ENCODE measurements around the gene LYRM2.

LYRM2 gene

DNA sequence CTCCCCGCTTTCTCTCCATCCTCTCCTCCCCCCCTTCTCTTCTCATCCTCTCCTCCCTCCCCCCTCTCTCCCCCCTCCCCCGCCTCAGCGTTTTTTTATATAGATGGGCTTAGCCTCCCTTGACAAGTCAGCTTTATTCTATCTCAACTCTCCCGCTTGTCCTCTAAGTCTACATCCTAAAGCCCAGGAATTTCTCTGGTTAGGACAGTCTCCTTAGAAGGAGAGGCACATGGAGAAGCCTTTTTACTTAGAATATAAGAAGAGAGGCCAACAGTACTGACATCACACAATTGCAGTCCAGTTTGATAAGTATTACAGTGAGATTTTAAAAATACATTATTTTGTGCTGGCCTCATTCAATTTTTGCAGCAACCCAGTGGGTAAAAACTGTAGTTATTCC lies 83.5 kb downstream of the LYRM2 start:
- DNase-seq (ENCODE audit: low spot score): no peak

DNA sequence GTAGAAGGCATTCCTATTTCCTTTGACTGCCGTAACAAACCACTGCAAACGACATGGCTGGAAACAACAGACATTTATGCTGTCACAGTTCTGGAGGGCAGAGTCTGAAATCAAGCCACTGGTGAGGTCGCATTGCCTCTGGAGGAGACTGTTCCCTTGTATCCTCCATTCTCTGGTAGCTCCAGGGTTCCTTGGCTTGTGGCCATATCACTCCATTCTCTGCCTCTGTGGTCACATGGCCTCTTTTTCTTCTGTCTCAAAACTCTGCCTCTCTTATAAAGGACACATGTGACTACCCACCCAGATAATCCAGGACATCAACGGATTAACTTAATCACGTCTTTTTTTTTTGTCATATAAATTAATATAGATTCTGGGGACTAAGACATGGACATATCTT lies 84.4 kb downstream of the LYRM2 start:
- no peak for DNase-seq (ENCODE audit: low spot score)

DNA sequence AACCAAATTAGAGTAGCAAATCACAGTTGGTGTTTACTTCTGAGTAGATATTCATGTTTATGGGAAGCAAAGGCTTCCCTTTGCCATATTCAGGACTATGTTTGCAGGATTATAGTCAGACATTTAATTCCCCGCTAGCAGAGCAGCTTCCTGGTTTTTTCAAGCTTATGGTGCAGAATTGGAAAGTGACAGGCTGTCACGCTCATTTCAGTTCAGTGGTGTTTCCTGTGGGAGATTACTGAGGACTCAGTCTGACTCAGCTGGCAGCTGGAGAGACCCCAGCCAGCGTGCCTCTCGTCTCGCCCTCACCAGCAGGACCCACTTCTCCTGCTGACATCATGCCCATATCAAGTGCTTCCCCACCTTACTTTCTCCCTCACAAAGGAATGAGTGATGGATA lies 85.1 kb downstream of the LYRM2 start:
- DNase-seq (ENCODE audit: low spot score): no peak

DNA sequence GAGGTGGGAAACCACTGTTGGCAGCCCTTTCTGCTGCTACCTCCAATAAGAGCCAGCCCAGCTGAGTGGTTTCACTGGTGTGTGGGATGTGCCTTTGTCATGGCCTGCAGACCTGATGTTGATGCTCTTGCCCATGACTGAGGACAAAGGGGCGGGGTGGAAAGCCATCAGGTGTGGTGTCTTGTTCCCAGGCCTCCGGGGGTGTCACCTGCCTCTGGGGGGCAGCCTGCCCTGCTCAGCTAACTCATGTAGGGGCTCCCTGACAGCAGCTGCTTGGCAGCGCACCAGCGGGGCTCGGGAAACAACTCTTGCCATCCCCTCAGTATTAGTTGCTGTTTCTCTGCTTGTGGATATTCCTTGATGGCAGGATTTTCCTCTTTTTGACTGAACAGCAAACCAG lies 91.3 kb downstream of the LYRM2 start:
- DNase-seq (ENCODE audit: low spot score): no peak

DNA sequence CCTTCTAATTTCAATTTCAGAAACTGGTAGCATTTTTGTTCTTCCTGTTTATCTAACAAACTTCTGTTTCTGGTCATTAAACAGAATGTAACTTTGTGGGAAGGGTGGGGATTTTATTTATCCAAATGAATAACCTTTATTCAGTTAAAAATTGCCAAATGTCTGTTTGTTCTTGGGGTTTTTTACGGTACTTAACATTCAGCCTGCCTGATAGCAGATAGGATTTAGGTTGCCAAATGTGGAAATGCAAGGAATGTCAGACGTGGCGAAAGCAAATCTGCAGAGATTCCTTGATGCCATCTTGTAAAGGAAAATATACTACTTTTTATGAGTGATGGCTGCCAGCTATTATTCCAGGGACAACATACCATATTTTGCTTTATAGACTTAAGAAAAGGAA lies 95.7 kb downstream of the LYRM2 start:
- no peak for DNase-seq (ENCODE audit: low spot score)

DNA sequence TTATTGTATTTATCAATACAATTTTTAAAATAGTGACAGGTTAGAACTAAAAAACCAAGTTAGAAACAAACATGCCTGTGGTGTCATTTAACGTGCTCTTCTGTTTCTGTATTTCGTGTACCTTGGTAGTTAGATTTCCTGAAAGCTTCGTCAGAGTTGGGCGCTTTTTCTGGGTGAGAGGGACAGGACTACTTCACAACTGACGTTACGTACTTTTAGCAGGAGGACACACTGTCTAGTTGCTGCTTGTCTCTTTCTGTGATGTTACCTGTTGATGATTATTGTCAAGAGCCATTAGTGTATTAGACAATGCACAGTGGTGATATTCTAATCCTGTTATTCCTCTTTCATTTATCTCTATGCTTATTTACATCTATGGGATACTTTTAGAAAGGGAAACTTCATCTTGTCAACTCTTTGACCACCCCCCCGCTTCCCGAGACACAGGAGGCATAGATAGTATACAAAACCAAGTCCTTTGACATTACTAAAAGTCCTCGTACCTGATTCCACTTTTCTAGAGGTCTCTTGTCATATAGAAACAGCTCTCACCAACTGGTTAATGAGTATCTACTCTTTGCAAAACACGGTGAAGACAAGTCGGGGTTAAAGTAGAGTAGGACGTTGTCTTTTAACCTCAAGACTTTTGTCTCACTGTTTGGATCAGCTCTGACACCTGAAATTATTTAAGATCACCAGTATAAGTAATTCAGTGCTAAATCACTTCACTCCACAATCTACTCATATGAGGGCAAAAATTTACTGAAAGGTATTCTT lies 96.3 kb downstream of the LYRM2 start:
- DNase-seq (ENCODE audit: low spot score): no peak

DNA sequence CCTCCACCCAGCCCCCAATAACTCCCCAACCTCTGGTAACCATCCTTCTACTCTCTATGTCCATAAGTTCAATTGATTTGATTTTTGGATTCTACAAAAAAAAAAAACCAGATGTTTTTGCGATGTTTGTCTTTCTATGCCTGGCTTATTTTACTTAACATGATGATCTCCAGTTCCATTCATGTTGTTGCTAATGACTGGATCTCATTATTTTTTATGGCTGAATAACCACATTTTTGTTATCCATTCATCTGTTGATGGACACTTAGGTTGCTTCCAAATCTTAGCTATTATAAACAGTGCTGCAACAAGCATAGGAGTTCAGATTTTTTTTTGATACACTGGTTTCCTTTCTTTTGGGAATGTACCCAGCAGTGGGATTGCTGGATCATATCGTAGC lies 98.8 kb downstream of the LYRM2 start:
- DNase-seq (ENCODE audit: low spot score): no peak

DNA sequence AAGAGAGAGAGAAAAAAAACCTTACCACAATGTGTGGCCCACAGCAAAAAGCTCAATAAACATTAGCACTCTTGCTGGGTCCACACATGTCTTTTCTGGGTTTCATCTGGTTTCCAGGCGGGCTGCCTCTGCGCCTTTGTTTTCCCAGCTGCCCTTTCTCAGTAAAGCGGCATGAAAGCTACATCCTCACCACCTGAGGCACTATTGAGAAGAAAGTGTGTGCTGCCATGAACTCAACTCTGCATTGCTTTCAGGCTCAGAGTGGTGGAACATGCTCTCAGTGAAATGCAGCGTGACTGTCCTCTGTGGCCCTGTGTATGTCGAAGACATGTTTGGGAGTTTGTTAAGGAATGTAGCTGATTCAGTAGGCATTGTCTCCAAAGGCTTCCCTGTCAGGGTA lies 102.3 kb downstream of the LYRM2 start:
- no peak for DNase-seq (ENCODE audit: low spot score)

DNA sequence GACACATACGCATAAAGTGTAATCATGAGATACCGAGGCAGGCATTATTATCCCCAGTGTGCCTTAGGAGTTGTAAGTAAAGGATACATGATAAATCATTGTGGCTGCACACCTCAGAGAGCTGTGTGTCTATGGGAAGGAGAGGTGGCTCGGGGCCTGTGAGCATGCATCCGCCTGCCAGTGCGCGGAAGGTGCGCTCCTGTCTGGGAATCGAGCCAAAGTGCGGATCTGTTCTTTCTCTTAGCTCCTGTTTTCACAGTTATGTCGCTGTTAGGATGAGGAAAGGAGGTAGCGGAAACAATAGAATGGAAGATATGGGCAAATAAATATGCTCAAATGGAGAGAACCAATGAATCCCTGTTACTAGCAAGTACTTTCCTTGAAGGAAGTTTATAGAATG lies 107.6 kb downstream of the LYRM2 start:
- DNase-seq (ENCODE audit: low spot score): no peak

DNA sequence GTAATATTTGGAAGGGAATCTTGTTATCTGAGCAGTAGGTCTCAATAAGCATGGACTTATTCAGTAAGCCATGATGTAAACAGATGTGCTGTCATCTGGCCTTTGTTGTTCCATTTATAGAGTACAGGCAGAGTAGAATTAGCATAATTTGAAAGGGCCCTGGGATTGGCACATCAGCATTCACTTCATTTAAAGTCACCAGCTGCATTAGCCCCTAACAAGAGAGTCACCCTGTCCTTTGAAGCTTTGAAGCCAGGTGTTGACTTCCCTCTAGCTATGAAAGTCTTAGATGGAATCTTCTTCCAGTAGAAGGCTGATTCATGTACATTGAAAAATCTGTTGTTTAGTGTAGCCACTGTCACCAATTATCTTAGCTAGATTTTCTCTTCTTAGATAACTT lies 109.7 kb downstream of the LYRM2 start:
- no peak for DNase-seq (ENCODE audit: low spot score)

DNA sequence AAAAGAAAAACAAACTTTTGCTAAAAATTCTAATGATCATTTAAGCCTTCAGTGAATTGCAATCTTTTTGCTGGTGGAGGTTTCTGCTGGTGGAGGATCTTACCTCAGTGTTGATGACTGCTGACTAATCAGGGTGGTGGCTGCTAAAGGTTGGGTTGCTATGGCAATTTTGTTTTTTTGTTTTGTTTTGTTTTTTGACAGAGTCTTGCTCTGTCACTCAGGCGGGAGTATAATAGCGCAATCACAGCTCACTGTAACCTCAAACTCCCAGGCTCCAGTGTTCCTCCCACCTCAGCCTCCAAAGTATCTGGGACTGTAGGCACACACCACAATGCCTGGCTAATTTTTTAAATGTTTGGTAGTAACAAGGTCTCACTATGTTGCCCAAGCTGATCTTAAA lies 110.9 kb downstream of the LYRM2 start:
- DNase-seq (ENCODE audit: low spot score): no peak

DNA sequence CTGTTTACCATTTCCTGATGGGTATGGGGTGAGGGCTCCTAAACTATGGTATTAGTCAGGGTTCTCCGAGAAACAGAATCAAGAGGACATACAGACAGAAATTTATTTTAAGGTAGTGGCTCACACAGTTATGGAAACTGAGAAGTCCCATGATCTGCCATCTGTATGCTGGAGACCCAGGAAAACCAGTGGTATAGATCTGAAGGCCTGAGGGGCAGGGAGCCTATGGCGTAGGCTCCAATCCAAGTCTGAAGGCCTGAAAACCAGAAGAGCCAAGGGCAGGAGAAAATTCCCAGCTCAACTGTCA lies 112.0 kb downstream of the LYRM2 start:
- DNase-seq (ENCODE audit: low spot score): no peak

DNA sequence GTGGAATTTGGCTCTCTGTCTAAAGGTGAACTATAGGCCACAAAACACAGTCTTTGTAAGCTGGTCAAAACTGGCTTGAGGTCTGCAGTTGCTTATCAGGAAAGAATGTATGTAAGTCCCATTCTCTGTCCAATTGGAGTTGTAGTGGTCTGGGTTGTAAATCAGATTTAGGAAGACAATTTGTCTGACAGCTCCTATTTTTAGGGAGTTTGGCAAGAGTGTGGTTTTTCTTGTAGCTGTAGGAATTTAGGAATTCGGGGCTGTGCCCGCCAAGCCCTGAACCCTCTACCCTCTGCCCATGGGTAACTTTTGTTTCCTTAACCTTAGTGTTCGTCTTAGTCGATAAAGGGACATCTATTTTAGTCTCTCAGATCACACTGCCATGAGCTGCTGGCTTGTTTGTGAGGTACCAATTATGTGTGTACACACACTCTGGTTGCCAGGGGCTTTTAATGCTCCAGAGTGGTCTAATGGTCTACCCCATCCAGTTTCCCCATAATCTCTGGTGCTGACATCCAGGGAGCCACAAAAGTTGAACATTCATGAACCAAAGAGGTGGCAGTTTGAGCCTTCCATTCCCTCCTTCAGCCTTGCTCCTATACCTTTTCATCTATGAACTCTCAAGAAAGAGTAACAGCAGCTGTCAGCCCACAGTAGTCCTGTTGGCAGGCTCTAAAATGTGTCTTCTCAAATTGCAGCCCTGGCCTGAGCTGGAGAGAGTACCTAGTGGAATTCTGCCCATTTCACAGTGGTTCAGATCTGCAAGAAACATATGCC lies 112.6 kb downstream of the LYRM2 start:
- DNase-seq (ENCODE audit: low spot score): no peak

DNA sequence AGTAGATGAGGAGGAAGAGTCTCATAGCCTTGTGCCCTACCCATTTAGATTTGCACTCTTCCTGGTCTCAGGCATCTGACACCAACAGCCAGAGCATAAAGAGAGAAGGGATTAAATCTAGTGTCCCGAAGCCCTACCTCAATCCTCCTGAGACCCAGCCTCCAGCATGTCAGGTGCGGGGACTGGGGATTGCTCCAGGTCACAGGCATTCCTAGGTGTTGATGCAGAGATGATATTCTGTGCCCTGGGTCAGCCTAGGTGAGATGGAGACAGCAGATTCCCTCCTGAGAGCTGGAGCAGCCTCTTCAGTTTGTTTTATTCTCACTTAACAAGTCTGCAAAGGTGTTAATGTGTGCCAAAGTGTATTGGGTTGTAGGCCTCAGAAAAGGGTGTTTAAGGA lies 115.8 kb downstream of the LYRM2 start:
- DNase-seq (ENCODE audit: low spot score): no peak

DNA sequence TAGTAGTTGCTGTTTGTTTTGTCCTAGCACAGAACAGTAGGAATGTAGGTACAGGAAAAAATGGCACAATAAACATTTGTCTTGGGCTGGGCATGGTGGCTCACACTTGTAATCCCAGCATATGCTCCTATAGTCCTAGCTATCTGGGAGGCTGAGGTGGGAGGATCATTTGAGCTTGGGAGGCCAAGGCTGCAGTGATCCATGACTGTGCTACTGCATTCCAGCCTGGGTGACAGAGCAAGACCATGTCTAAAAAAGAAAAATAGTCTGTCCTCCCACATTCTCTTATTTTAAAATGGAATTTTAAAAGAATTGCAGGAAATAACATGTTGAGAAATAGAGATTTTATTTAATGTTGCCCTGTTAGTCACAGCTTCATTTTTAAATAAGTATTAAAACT lies 117.8 kb downstream of the LYRM2 start:
- DNase-seq (ENCODE audit: low spot score): no peak

DNA sequence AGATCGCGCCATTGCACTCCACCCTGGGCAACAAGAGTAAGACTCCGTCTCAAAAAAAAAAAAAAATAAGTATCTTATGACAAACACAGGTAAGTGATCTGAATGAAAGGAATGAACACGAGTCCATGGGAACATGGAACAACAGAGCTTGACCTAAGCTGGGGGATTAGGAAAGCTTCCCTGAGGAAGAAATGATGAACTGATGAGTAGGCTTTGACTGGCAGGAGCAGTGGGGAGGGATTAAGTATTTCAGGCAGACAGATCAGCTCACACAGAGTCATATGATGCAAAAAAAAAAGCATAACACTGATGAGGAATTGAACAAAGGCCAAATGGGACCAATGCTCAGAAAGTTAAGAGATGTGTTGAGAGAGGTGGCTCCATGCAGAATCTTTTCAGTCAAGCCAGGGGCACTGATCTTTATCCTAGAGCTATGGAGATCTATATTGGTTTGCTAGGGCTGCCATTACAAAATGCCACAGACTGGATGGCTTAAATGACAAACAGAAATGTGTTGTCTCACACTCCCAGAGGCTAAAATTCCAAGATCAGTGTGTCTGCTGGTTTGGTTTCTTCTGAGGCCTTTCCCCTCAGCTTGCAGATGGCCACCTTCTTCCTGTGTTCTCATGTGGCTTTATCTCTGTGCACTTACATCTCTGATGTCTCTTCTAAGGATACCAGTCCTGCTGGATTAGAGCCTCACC lies 120.0 kb downstream of the LYRM2 start:
- no peak for DNase-seq (ENCODE audit: low spot score)

All from kidney capillary endothelial cell (primary cell).